AG08396 (cell line): ENCODE data around the gene OR5B21.

ENCODE experiments used
- DNase-seq: peaks from one replicate; pipeline ENCODE4 v3.0.0; 2012; ENCODE audit warnings: low spot score, mixed read lengths

OR5B21 gene

GRCh38 chr11:58508005-58508404, at the start of gene OR5B21:
Gene OR5B21 (minus strand): TSS chr11:58508105. CDS start chr11:58508105, 0 bp downstream.
- no peak for DNase-seq

GRCh38 chr11:58549644-58550043, 41.7 kb upstream of the OR5B21 start:
- no peak for DNase-seq

GRCh38 chr11:58546841-58547240, 38.9 kb upstream of the OR5B21 start:
- no peak for DNase-seq

GRCh38 chr11:58531865-58532341, 24.0 kb upstream of the OR5B21 start:
- DNase-seq = no peak

- no peak for DNase-seq
Measured at GRCh38 chr11:58530236-58530635, 22.3 kb upstream of the OR5B21 start.

GRCh38 chr11:58527429-58527828, 19.5 kb upstream of the OR5B21 start:
- no peak for DNase-seq

GRCh38 chr11:58526721-58527120, 18.8 kb upstream of the OR5B21 start:
- DNase-seq = no peak

- DNase-seq = no peak
Measured at GRCh38 chr11:58525037-58525614, 17.2 kb upstream of the OR5B21 start.

- peak; percentile 81 for DNase-seq
Measured at GRCh38 chr11:58524232-58525036, 16.5 kb upstream of the OR5B21 start.

- peak; percentile 63 for DNase-seq
Measured at GRCh38 chr11:58513747-58514367, 6.0 kb upstream of the OR5B21 start.

GRCh38 chr11:58511636-58512035, 3.7 kb upstream of the OR5B21 start:
- no peak for DNase-seq

- DNase-seq = no peak
Measured at GRCh38 chr11:58509748-58510147, 1.8 kb upstream of the OR5B21 start.

GRCh38 chr11:58508814-58509213, 909 bp upstream of the OR5B21 start:
- DNase-seq = no peak

- no peak for DNase-seq
Measured at GRCh38 chr11:58507355-58507754, 550 bp downstream of the OR5B21 start.

GRCh38 chr11:58506935-58507334, 970 bp downstream of the OR5B21 start:
- DNase-seq = no peak

GRCh38 chr11:58505849-58506248, 2.1 kb downstream of the OR5B21 start:
- no peak for DNase-seq

GRCh38 chr11:58504232-58504631, 3.7 kb downstream of the OR5B21 start:
- no peak for DNase-seq

GRCh38 chr11:58503361-58503856, 4.5 kb downstream of the OR5B21 start:
- no peak for DNase-seq

- DNase-seq = no peak
Measured at GRCh38 chr11:58502004-58502403, 5.9 kb downstream of the OR5B21 start.

- DNase-seq = no peak
Measured at GRCh38 chr11:58498464-58498863, 9.4 kb downstream of the OR5B21 start.

- DNase-seq = no peak
Measured at GRCh38 chr11:58497951-58498350, 10.0 kb downstream of the OR5B21 start.

GRCh38 chr11:58495906-58496305, 12.0 kb downstream of the OR5B21 start:
- no peak for DNase-seq

- DNase-seq = no peak
Measured at GRCh38 chr11:58494101-58494500, 13.8 kb downstream of the OR5B21 start.
